Neural cell (in vitro differentiated cells): Measurements from ENCODE around the gene ATP1A4. TPM values are rescaled to one million over a fixed set of nuclear protein-coding genes. Genes with fewer than 3 reads are reported as not detected.

Experiments
- H2AFZ ChIP-seq: fragments of 200-600, 300-800 bp; sonication (generic), shearing (Covaris generic); 2 replicates; pipeline ENCODE4 v1.6.0; 2014; ENCODE audit warnings: low read depth, mild to moderate bottlenecking, antibody characterized with exemption, low read length, moderate library complexity
- H3F3A ChIP-seq: fragments of 200-600 bp; shearing (Covaris generic); 2 replicates; pipeline ENCODE4 v1.6.1; 2016; ENCODE audit warnings: mild to moderate bottlenecking, moderate library complexity, mixed read lengths, antibody characterized with exemption, low read length; ENCODE audit not compliant: insufficient read depth, poor library complexity, severe bottlenecking
- H3K27ac ChIP-seq: fragments of 200-600, 300-800 bp; sonication (generic), shearing (Covaris generic); 2 replicates; pipeline ENCODE4 v1.5.1; 2014; ENCODE audit warnings: mild to moderate bottlenecking, low read length, moderate library complexity
- H3K27me3 ChIP-seq: fragments of 300-800, 200-600 bp; sonication (generic), shearing (Covaris generic); 2 replicates; pipeline ENCODE4 v1.6.0; 2014; ENCODE audit warnings: mild to moderate bottlenecking, low read depth, low read length, moderate library complexity; ENCODE audit not compliant: insufficient read depth
- H3K36me3 ChIP-seq: fragments of 300-800, 200-600 bp; sonication (generic), shearing (Covaris generic); 2 replicates; pipeline ENCODE4 v1.5.1; 2014; ENCODE audit warnings: mild to moderate bottlenecking, antibody characterized with exemption, low read length, moderate library complexity; ENCODE audit not compliant: insufficient read depth
- H3K4me2 ChIP-seq: fragments of 300-800, 200-600 bp; sonication (generic), shearing (Covaris generic); 2 replicates; pipeline ENCODE4 v1.6.0; 2014; ENCODE audit warnings: mild to moderate bottlenecking, low read length
- H3K4me3 ChIP-seq: fragments of 300-800, 200-600 bp; sonication (generic), shearing (Covaris generic); 2 replicates; pipeline ENCODE4 v1.5.1; 2014; ENCODE audit warnings: mild to moderate bottlenecking, low read length, moderate library complexity
- H3K79me2 ChIP-seq: fragments of 200-600 bp; shearing (Covaris generic); replicated peaks from 2 replicates; pipeline ENCODE4 v1.6.0; 2014; ENCODE audit warnings: mild to moderate bottlenecking, low read length, moderate library complexity; ENCODE audit not compliant: insufficient read depth
- H3K9ac ChIP-seq: fragments of 300-800, 200-600 bp; sonication (generic), shearing (Covaris generic); 2 replicates; pipeline ENCODE4 v1.6.1; 2016; ENCODE audit warnings: mild to moderate bottlenecking, low read length, mixed read lengths
- H3K9me2 ChIP-seq: fragments of 200-600 bp; shearing (Covaris generic); 2 replicates; pipeline ENCODE4 v1.6.1; 2016; ENCODE audit warnings: mild to moderate bottlenecking, low read length, mixed read lengths; ENCODE audit not compliant: insufficient read depth
- H3K9me3 ChIP-seq: fragments of 200-600, 300-800 bp; sonication (generic), shearing (Covaris generic); 2 replicates; pipeline ENCODE4 v1.6.1; 2016; ENCODE audit warnings: mild to moderate bottlenecking, mixed run types, low read length, moderate library complexity, mixed read lengths
- H4K20me1 ChIP-seq: fragments of 200-600 bp; shearing (Covaris generic); 2 replicates; pipeline ENCODE4 v1.6.1; 2016; ENCODE audit warnings: mild to moderate bottlenecking, mixed run types; ENCODE audit not compliant: insufficient read depth
- CTCF ChIP-seq: fragments of 450-650 bp; IDR thresholded peaks from 2 replicates; pipeline ENCODE4 v1.5.1; 2014; ENCODE audit warnings: antibody characterized with exemption, mild to moderate bottlenecking, moderate library complexity; ENCODE audit not compliant: poor library complexity, severe bottlenecking
- EP300 ChIP-seq: fragments of 450-650 bp; conservative IDR thresholded peaks from 2 replicates; pipeline ENCODE4 v1.6.1; 2014; ENCODE audit warnings: antibody characterized with exemption, mild to moderate bottlenecking, moderate library complexity; ENCODE audit not compliant: poor library complexity, severe bottlenecking
- EZH2 ChIP-seq: fragments of 200-600, 300-800 bp; shearing (Covaris generic), sonication (generic); IDR thresholded peaks from 2 replicates; pipeline ENCODE4 v1.6.1; 2014; ENCODE audit warnings: antibody characterized with exemption, low read length, borderline replicate concordance, mild to moderate bottlenecking; ENCODE audit not compliant: insufficient read depth, poor library complexity, severe bottlenecking
- MXI1 ChIP-seq: fragments of 450-650 bp; conservative IDR thresholded peaks from 2 replicates; pipeline ENCODE4 v1.6.1; 2014; ENCODE audit warnings: antibody characterized with exemption, mild to moderate bottlenecking; ENCODE audit not compliant: poor library complexity, severe bottlenecking
- POLR2AphosphoS5 ChIP-seq: IDR thresholded peaks from 2 replicates; pipeline ENCODE4 v1.6.1; 2012
- RAD21 ChIP-seq: fragments of 450-650 bp; conservative IDR thresholded peaks from 2 replicates; pipeline ENCODE4 v1.6.1; 2014; ENCODE audit warnings: antibody characterized with exemption, mild to moderate bottlenecking, moderate library complexity
- REST ChIP-seq: IDR thresholded peaks from 2 replicates; pipeline ENCODE4 v1.6.1; 2012; ENCODE audit warnings: borderline replicate concordance
- SMC3 ChIP-seq: fragments of 450-650 bp; conservative IDR thresholded peaks from 2 replicates; pipeline ENCODE4 v1.6.1; 2014; ENCODE audit warnings: antibody characterized with exemption, mild to moderate bottlenecking, moderate library complexity; ENCODE audit not compliant: poor library complexity
- TAF1 ChIP-seq: IDR thresholded peaks from 2 replicates; pipeline ENCODE4 v1.6.1; 2012; ENCODE audit warnings: low read depth
- polyA plus RNA-seq: library from polyadenylated mRNA; depleted of rRNA; stranded (reverse); fragments of >200 nt; gene quantifications from 2 replicates; pipeline ENCODE4 v1.2.3, GENCODE V29; 2014

The ATP1A4 gene
- polyA plus RNA-seq, 1 donor from 2014 or later = not detected

- no peaks in the 10 kb centered on the region for H3K9me3 ChIP-seq
- peaks cover 11% of the 10 kb centered on the region for H3K79me2 ChIP-seq
- H3K9ac ChIP-seq = no peak overlapping the region
- no peak overlapping the region for H3K4me3 ChIP-seq
- H3K4me2 ChIP-seq = no peak overlapping the region
- TF ChIP-seq RAD21 = no peak
- TF ChIP-seq TAF1 = no peak
- no peak for TF ChIP-seq EZH2
- TF ChIP-seq SMC3 = no peak
- no peak for TF ChIP-seq CTCF
- TF ChIP-seq MXI1 = no peak
- no peak for TF ChIP-seq EP300
- no peak for TF ChIP-seq REST
- no peak for TF ChIP-seq POLR2AphosphoS5
- peaks cover 38% of the 10 kb centered on the region for H3K36me3 ChIP-seq
- no peaks in the 10 kb centered on the region for H3F3A ChIP-seq
- H4K20me1 ChIP-seq = no peaks in the 10 kb centered on the region
- H3K27me3 ChIP-seq = no peaks in the 10 kb centered on the region
- H3K27ac ChIP-seq = no peak overlapping the region
- H3K9me2 ChIP-seq = no peaks in the 10 kb centered on the region
- no peak overlapping the region for H2AFZ ChIP-seq
Observed at GRCh38 chr1:160216301-160216700, 64.9 kb downstream of the ATP1A4 start.

GRCh38 chr1:160217481-160218051, 66.2 kb downstream of the ATP1A4 start:
- peaks cover under 1% of the 10 kb centered on the region for H3K79me2 ChIP-seq
- TF ChIP-seq MXI1 = no peak
- TF ChIP-seq TAF1 = no peak
- no peak for TF ChIP-seq REST
- TF ChIP-seq SMC3 = no peak
- no peak for TF ChIP-seq EZH2
- no peak for TF ChIP-seq RAD21
- TF ChIP-seq EP300 = no peak
- no peak for TF ChIP-seq CTCF
- no peak for TF ChIP-seq POLR2AphosphoS5
- H3K4me3 ChIP-seq = no peak overlapping the region
- H3K27ac ChIP-seq = no peak overlapping the region
- H2AFZ ChIP-seq = no peak overlapping the region
- H3K9me2 ChIP-seq = no peaks in the 10 kb centered on the region
- H3F3A ChIP-seq = no peaks in the 10 kb centered on the region
- H3K9ac ChIP-seq = no peak overlapping the region
- no peaks in the 10 kb centered on the region for H3K27me3 ChIP-seq
- H3K4me2 ChIP-seq = no peak overlapping the region
- peaks cover 32% of the 10 kb centered on the region for H3K36me3 ChIP-seq
- no peaks in the 10 kb centered on the region for H3K9me3 ChIP-seq
- no peaks in the 10 kb centered on the region for H4K20me1 ChIP-seq
